Kidney (tissue), 14 donors: ENCODE results near the gene MRPS17. TPM values are rescaled to one million over a fixed set of nuclear protein-coding genes. Genes with fewer than 3 reads are reported as not detected.

Experiments used
- DNase-seq, 5 donors: peaks; one replicate each; pipeline ENCODE4 v3.0.0-alpha.2; 2013 to 2020
- FAIRE-seq: peaks from 2 replicates; lab custom pipeline; 2012; peaks lifted over from hg19 to GRCh38; lab: Jason Lieb, UNC
- H3K27ac ChIP-seq, 2 donors: one replicate each; pipeline ENCODE4 v1.7.0; 2013; ENCODE audit warnings: low read depth in 2 of 2, low read length in 2 of 2, inconsistent platforms in 1 of 2
- H3K27me3 ChIP-seq: one replicate; pipeline ENCODE4 v1.7.1; 2013; ENCODE audit warnings: low read length, inconsistent platforms; ENCODE audit not compliant: control insufficient read depth, insufficient read depth
- H3K36me3 ChIP-seq, 3 donors: one replicate each; pipeline versions ENCODE4 v1.7.0 to v1.7.1; 2013; ENCODE audit warnings: low read length in 3 of 3, control low read depth in 1 of 3, inconsistent platforms in 1 of 3; ENCODE audit not compliant: insufficient read depth in 3 of 3, control insufficient read depth in 2 of 3
- H3K4me1 ChIP-seq, 3 donors: one replicate each; pipeline versions ENCODE4 v1.7.0 to v1.7.1; 2013; ENCODE audit warnings: low read length in 3 of 3, inconsistent platforms in 1 of 3, low read depth in 1 of 3; ENCODE audit not compliant: control insufficient read depth in 2 of 3, insufficient read depth in 2 of 3
- H3K4me3 ChIP-seq, 3 donors: one replicate each; pipeline versions ENCODE4 v1.7.0 to v1.8.1; 2013; ENCODE audit warnings: low read length in 3 of 3, control low read depth in 1 of 3, inconsistent platforms in 1 of 3
- H3K9ac ChIP-seq, 3 donors: one replicate each; pipeline versions ENCODE4 v1.7.0 to v1.7.1; 2013; ENCODE audit warnings: low read length in 3 of 3, control low read depth in 1 of 3, inconsistent platforms in 1 of 3
- H3K9me3 ChIP-seq, 3 donors: one replicate each; pipeline versions ENCODE4 v1.7.0 to v1.7.1; 2013; ENCODE audit warnings: low read length in 3 of 3, control low read depth in 1 of 3, inconsistent platforms in 1 of 3; ENCODE audit not compliant: control insufficient read depth in 2 of 3, insufficient read depth in 1 of 3
- CTCF ChIP-seq: IDR thresholded peaks from 3 replicates; pipeline ENCODE4 v1.5.1; 2012; ENCODE audit warnings: mild to moderate bottlenecking, moderate library complexity, borderline replicate concordance; ENCODE audit not compliant: insufficient read depth; ENCODE audit errors: extremely low read depth
- intact Hi-C: fragments of 100-400 bp; cut with DNase I; formaldehyde crosslinking; loops from one replicate; pipeline ENCODE4 v1.11.1; 2022
- polyA plus RNA-seq: library from polyadenylated mRNA; stranded (reverse); fragments of 350-450 nt; fragmentation: Illumina TruSeq; extraction: RNeasy Lipid Tissue Mini Kit (QIAGEN cat#74804); gene quantifications from one replicate; pipeline ENCODE4 v1.2.3, GENCODE V29; 2014; ENCODE audit warnings: low read depth, low replicate concordance; ENCODE audit not compliant: insufficient read depth
- total RNA-seq: library from RNA; stranded (reverse); fragmentation: NEBNext Ultra II Directional; extraction: Animal tissue kit (Norgen Biotek cat#: 25700); gene quantifications from one replicate; pipeline ENCODE4 v1.2.1, GENCODE V29; 2021
- donor health status: control.
- donor health status: control.
- donor health status: control.
- donor health status: control.
- donor health status: control.
- donor health status: DM: yes; HTN: yes; CAD: no.
- donor health status: Normal renal cell carcinoma (clear cell type).

MRPS17 gene
- total and polyA plus RNA-seq, 2 donors from 2014 or later: 12.5 to 26.8 TPM

- TF ChIP-seq CTCF: no peak
- H3K27ac ChIP-seq: no peak overlapping the region
- FAIRE-seq (no peak), DNase-seq (no peak)
- intact Hi-C loops: no loop called here
- H3K4me1 ChIP-seq: peaks cover 0 to 5% (median 0%) of the 10 kb centered on the region in 3 donors
- no peaks in the 10 kb centered on the region for H3K27me3 ChIP-seq
- no peak overlapping the region for H3K4me3 ChIP-seq
- H3K9ac ChIP-seq: peak overlapping the region in 1 of 3 donors; percentile 40
- no peaks in the 10 kb centered on the region for H3K9me3 ChIP-seq
- peaks cover 0 to 4% (median 0%) of the 10 kb centered on the region in 3 donors for H3K36me3 ChIP-seq
Observed at GRCh38 chr7:55970978-55971377, 19.3 kb downstream of the MRPS17 start.

GRCh38 chr7:55973747-55974250 is 22.1 kb downstream of the MRPS17 start:
- H3K4me3 ChIP-seq: no peak overlapping the region
- peaks cover 0 to 5% (median 0%) of the 10 kb centered on the region in 3 donors for H3K4me1 ChIP-seq
- DNase-seq (no peak), FAIRE-seq (no peak)
- no peaks in the 10 kb centered on the region for H3K9me3 ChIP-seq
- no peak overlapping the region for H3K9ac ChIP-seq
- H3K27ac ChIP-seq: no peak overlapping the region
- no peak for TF ChIP-seq CTCF
- intact Hi-C loops: no loop called here
- H3K36me3 ChIP-seq: peaks cover 2 to 4% (median 4%) of the 10 kb centered on the region in 3 donors
- H3K27me3 ChIP-seq: no peaks in the 10 kb centered on the region

GRCh38 chr7:55975988-55976633 is 24.4 kb downstream of the MRPS17 start:
- Histone ChIP-seq H3K4me1 (peaks cover 0 to 2% (median 0%) of the 10 kb centered on the region in 3 donors), H3K9me3 (no peaks in the 10 kb centered on the region), H3K4me3 (no peak overlapping the region), H3K9ac (no peak overlapping the region), H3K27me3 (no peaks in the 10 kb centered on the region), H3K27ac (no peak overlapping the region), H3K36me3 (peaks cover 9 to 27% (median 11%) of the 10 kb centered on the region in 3 donors)
- TF ChIP-seq CTCF: no peak
- FAIRE-seq (no peak), DNase-seq (no peak)
- intact Hi-C loops: no loop called here
